H1 (cell line): ENCODE results near the gene FAM3B. TPM values are rescaled to one million over a fixed set of nuclear protein-coding genes. Genes with fewer than 3 reads are reported as not detected.

Experiments used
- CTCF ChIA-PET: fragments of 300-600 bp; sonication (Branson Sonifier 250); formaldehyde crosslinking; loops from one replicate; lab custom pipeline; 2021; ENCODE audit not compliant: partially characterized antibody; lab: Charles Lee
- POLR2A ChIA-PET: fragments of 300-600 bp; sonication (Branson Sonifier 250); formaldehyde crosslinking; loops from one replicate; lab custom pipeline; 2021; ENCODE audit warnings: inconsistent platforms; ENCODE audit not compliant: partially characterized antibody; lab: Charles Lee
- DNase-seq, 2 experiments: peaks; one replicate each; pipeline versions ENCODE4 v3.0.0 to v3.0.0-alpha.2; 2010 to 2022; ENCODE audit warnings: low spot score in 2 of 2, low read depth in 1 of 2, mixed read lengths in 1 of 2
- FAIRE-seq: peaks from 2 replicates; lab custom pipeline; 2011; peaks lifted over from hg19 to GRCh38; lab: Jason Lieb, UNC
- H2AFZ ChIP-seq: 2 replicates; pipeline ENCODE4 v1.8.1; 2012; ENCODE audit warnings: low read length, inconsistent platforms
- H2AK5ac ChIP-seq: 2 replicates; pipeline ENCODE4 v1.6.1; 2013; ENCODE audit warnings: low read depth, low read length
- H2BK120ac ChIP-seq: replicated peaks from 2 replicates; pipeline ENCODE3; 2013; ENCODE audit warnings: low read depth, low read length, inconsistent platforms
- H2BK12ac ChIP-seq: 2 replicates; pipeline ENCODE4 v1.6.1; 2013; ENCODE audit warnings: low read depth, low read length
- H2BK15ac ChIP-seq: 2 replicates; pipeline ENCODE4 v1.6.1; 2013; ENCODE audit warnings: low read length
- H2BK20ac ChIP-seq: 2 replicates; pipeline ENCODE4 v1.6.1; 2013; ENCODE audit warnings: low read length
- H2BK5ac ChIP-seq: 2 replicates; pipeline ENCODE4 v1.6.1; 2013; ENCODE audit warnings: low read depth, low read length
- H3K14ac ChIP-seq: 2 replicates; pipeline ENCODE4 v1.6.1; 2013; ENCODE audit warnings: inconsistent platforms; ENCODE audit not compliant: insufficient read length
- H3K18ac ChIP-seq: 2 replicates; pipeline ENCODE4 v1.6.1; 2013; ENCODE audit warnings: low read length; ENCODE audit errors: extremely low read depth
- H3K23ac ChIP-seq: 2 replicates; pipeline ENCODE4 v1.6.1; 2013; ENCODE audit warnings: inconsistent platforms; ENCODE audit not compliant: insufficient read length
- H3K23me2 ChIP-seq: 2 replicates; pipeline ENCODE4 v1.6.1; 2013; ENCODE audit warnings: low read depth, low read length
- H3K27ac ChIP-seq: 2 replicates; pipeline ENCODE4 v1.6.1; 2011; ENCODE audit warnings: low read depth, low read length, inconsistent platforms
- H3K27me3 ChIP-seq, 4 experiments: replicated peaks in 1 of 4; 1 replicate in 1 of 4; 2 replicates in 3 of 4; pipeline versions ENCODE4 v1.6.1 to v1.8.1; 2011 to 2013; ENCODE audit warnings: low read length in 3 of 4, mild to moderate bottlenecking in 3 of 4, inconsistent platforms in 2 of 4, mixed read lengths in 2 of 4, moderate library complexity in 1 of 4; ENCODE audit not compliant: control insufficient read depth in 3 of 4, insufficient read depth in 3 of 4; ENCODE audit errors: extremely low read depth in 1 of 4
- H3K36me3 ChIP-seq, 4 experiments: 2 replicates each; pipeline versions ENCODE4 v1.6.1 to v1.8.1; 2011 to 2013; ENCODE audit warnings: mild to moderate bottlenecking in 4 of 4, low read length in 3 of 4, moderate library complexity in 2 of 4, control low read depth in 1 of 4, inconsistent platforms in 1 of 4; ENCODE audit not compliant: insufficient read depth in 4 of 4, control insufficient read depth in 2 of 4
- H3K4ac ChIP-seq: replicated peaks from 2 replicates; pipeline ENCODE3; 2013; ENCODE audit warnings: low read length, low read depth, mixed read lengths, inconsistent platforms; ENCODE audit not compliant: insufficient read length
- H3K4me1 ChIP-seq, 4 experiments: replicated peaks in 1 of 4; 1 replicate in 1 of 4; 2 replicates in 3 of 4; pipeline versions ENCODE4 v1.6.1 to v1.8.1; 2011 to 2013; ENCODE audit warnings: low read length in 3 of 4, inconsistent platforms in 2 of 4, mixed read lengths in 1 of 4; ENCODE audit not compliant: insufficient read depth in 4 of 4, control insufficient read depth in 3 of 4
- H3K4me2 ChIP-seq, 2 experiments: 2 replicates each; pipeline versions ENCODE4 v1.6.1 to v1.8.1; 2011 to 2013; ENCODE audit warnings: low read depth in 2 of 2, low read length in 2 of 2, control low read depth in 1 of 2, inconsistent platforms in 1 of 2, mild to moderate bottlenecking in 1 of 2; ENCODE audit not compliant: insufficient read depth in 1 of 2
- H3K4me3 ChIP-seq, 4 experiments: fragments of 200-600, 300-600 bp in 1 of 4; sonication (generic), shearing (Covaris generic), sonication (Bioruptor Twin) in 1 of 4; 2 replicates each; pipeline versions ENCODE4 v1.5.1 to v1.8.1; 2011 to 2016; ENCODE audit warnings: low read length in 4 of 4, low read depth in 3 of 4, control low read depth in 2 of 4, inconsistent platforms in 2 of 4, mild to moderate bottlenecking in 2 of 4, mixed read lengths in 1 of 4, moderate library complexity in 1 of 4; ENCODE audit not compliant: insufficient read depth in 2 of 4; ENCODE audit errors: extremely low read depth in 1 of 4
- H3K56ac ChIP-seq: replicated peaks from 2 replicates; pipeline ENCODE3; 2013; ENCODE audit warnings: low read depth, mild to moderate bottlenecking, mixed read lengths, low read length, inconsistent platforms; ENCODE audit not compliant: insufficient read length
- H3K79me1 ChIP-seq: 2 replicates; pipeline ENCODE4 v1.6.1; 2013; ENCODE audit warnings: low read depth, low read length, control low read depth
- H3K79me2 ChIP-seq, 2 experiments: 2 replicates each; pipeline versions ENCODE4 v1.6.1 to v1.8.1; 2012 to 2013; ENCODE audit warnings: low read length in 2 of 2, mild to moderate bottlenecking in 2 of 2, inconsistent platforms in 1 of 2; ENCODE audit not compliant: insufficient read depth in 2 of 2, control insufficient read depth in 1 of 2
- H3K9ac ChIP-seq, 4 experiments: replicated peaks in 1 of 4; 1 replicate in 1 of 4; 2 replicates in 3 of 4; pipeline versions ENCODE4 v1.6.1 to v1.8.1; 2011 to 2013; ENCODE audit warnings: low read depth in 3 of 4, low read length in 3 of 4, control low read depth in 2 of 4, mild to moderate bottlenecking in 2 of 4, moderate library complexity in 2 of 4, inconsistent platforms in 1 of 4; ENCODE audit errors: extremely low read depth in 1 of 4
- H3K9me3 ChIP-seq, 2 experiments: 2 replicates each; pipeline versions ENCODE4 v1.6.1 to v1.8.1; 2012 to 2013; ENCODE audit warnings: mild to moderate bottlenecking in 2 of 2, moderate library complexity in 2 of 2, control low read depth in 1 of 2, inconsistent platforms in 1 of 2, low read depth in 1 of 2, low read length in 1 of 2, mixed read lengths in 1 of 2; ENCODE audit not compliant: insufficient read depth in 2 of 2
- H4K20me1 ChIP-seq, 2 experiments: replicated peaks in 1 of 2; 2 replicates each; pipeline versions ENCODE3 to v1.8.1; 2011 to 2013; ENCODE audit warnings: inconsistent platforms in 2 of 2, low read length in 2 of 2, mild to moderate bottlenecking in 1 of 2; ENCODE audit not compliant: insufficient read depth in 2 of 2, control insufficient read depth in 1 of 2
- H4K5ac ChIP-seq: 2 replicates; pipeline ENCODE4 v1.6.1; 2013; ENCODE audit warnings: low read length, low read depth, mixed read lengths, inconsistent platforms; ENCODE audit not compliant: insufficient read length
- H4K8ac ChIP-seq: 2 replicates; pipeline ENCODE4 v1.8.0; 2013; ENCODE audit warnings: mild to moderate bottlenecking, moderate library complexity, low read length, inconsistent platforms; ENCODE audit not compliant: insufficient read depth; ENCODE audit errors: extremely low read depth
- H4K91ac ChIP-seq: replicated peaks from 2 replicates; pipeline ENCODE3; 2013; ENCODE audit warnings: low read length, mixed read lengths, inconsistent platforms; ENCODE audit not compliant: insufficient read length
- ATF2 ChIP-seq: IDR thresholded peaks from 2 replicates; pipeline ENCODE4 v1.6.1; 2012; ENCODE audit warnings: low read length, inconsistent platforms
- CEBPB ChIP-seq: IDR thresholded peaks from 2 replicates; pipeline ENCODE4 v1.6.1; 2012; ENCODE audit warnings: low read depth, low read length
- EGR1 ChIP-seq: IDR thresholded peaks from 2 replicates; pipeline ENCODE4 v1.6.1; 2011; ENCODE audit warnings: low read depth, low read length, borderline replicate concordance
- EZH2 ChIP-seq: fragments of 200-600 bp; sonication (generic); IDR thresholded peaks from 2 replicates; pipeline ENCODE4 v1.7.1; 2012; ENCODE audit warnings: low read depth, mild to moderate bottlenecking, moderate library complexity, low read length, inconsistent platforms; ENCODE audit not compliant: severe bottlenecking
- HDAC6 ChIP-seq: IDR thresholded peaks from one replicate; pipeline ENCODE4 v1.7.1; 2012; ENCODE audit warnings: low read depth, mild to moderate bottlenecking, inconsistent platforms, low read length, moderate library complexity
- PHF8 ChIP-seq: fragments of 200-600 bp; sonication (generic); conservative IDR thresholded peaks from 2 replicates; pipeline ENCODE4 v1.7.1; 2012; ENCODE audit warnings: low read depth, mild to moderate bottlenecking, inconsistent platforms, low read length, moderate library complexity
- SAP30 ChIP-seq: fragments of 300-600 bp; sonication (generic); IDR thresholded peaks from 2 replicates; pipeline ENCODE4 v1.7.1; 2012; ENCODE audit warnings: low read length, moderate library complexity, mild to moderate bottlenecking, inconsistent platforms; ENCODE audit not compliant: insufficient read depth, insufficient replicate concordance
- SIN3A ChIP-seq, 2 experiments: IDR thresholded peaks in 1 of 2; conservative IDR thresholded peaks in 1 of 2; 2 replicates each; pipeline ENCODE4 v1.6.1; 2011 to 2012; ENCODE audit warnings: low read length in 2 of 2, improper control_type of control experiment in 1 of 2, low read depth in 1 of 2, mild to moderate bottlenecking in 1 of 2
- SIRT6 ChIP-seq: IDR thresholded peaks from one replicate; pipeline ENCODE4 v1.7.1; 2012; ENCODE audit warnings: low read length, inconsistent platforms
- SP4 ChIP-seq: IDR thresholded peaks from 2 replicates; pipeline ENCODE4 v1.6.1; 2012; ENCODE audit warnings: low read length, inconsistent platforms
- SUZ12 ChIP-seq: fragments of 200-600 bp; sonication (generic); IDR thresholded peaks from 2 replicates; pipeline ENCODE4 v1.6.1; 2012; ENCODE audit warnings: mild to moderate bottlenecking, inconsistent platforms, low read length, moderate library complexity, mixed read lengths
- TAF7 ChIP-seq: optimal IDR thresholded peaks from 2 replicates; pipeline ENCODE3; 2011; ENCODE audit warnings: low read depth, mild to moderate bottlenecking, inconsistent platforms, low read length, moderate library complexity, borderline replicate concordance
- WGBS, 2 experiments: shearing (Covaris generic) in 1 of 2; methylation state at CpG; one replicate each; pipeline versions ENCODE4 v1.1.6 to v1.1.7; 2013 to 2015; ENCODE audit warnings: low lambda C conversion rate in 2 of 2, mixed read lengths in 2 of 2, inconsistent platforms in 1 of 2, low coverage in 1 of 2, missing lambda C conversion rate in 1 of 2; ENCODE audit not compliant: insufficient replicate concordance in 2 of 2, insufficient coverage in 1 of 2, insufficient read length in 1 of 2; ENCODE audit errors: extremely low coverage in 1 of 2, missing lambda C conversion rate in 1 of 2; 5-methylcytosine and 5-hydroxymethylcytosine counted together
- polyA plus RNA-seq, 7 experiments: library from polyadenylated mRNA; depleted of rRNA in 3 of 7; stranded (reverse) in 5 of 7; unstranded in 2 of 7; fragments of >200 nt in 5 of 7; fragments of 200-250 nt in 2 of 7; gene quantifications; 1 replicate in 5 of 7; 2 replicates in 1 of 7; 4 replicates in 1 of 7; pipeline versions ENCODE4 v1.2.1 to v1.2.3, GENCODE V29; 2011 to 2013; ENCODE audit warnings: missing spikeins in 2 of 7, mixed read lengths in 2 of 7
- total RNA-seq: library from RNA; stranded (reverse); fragmentation: NEBNext Ultra II Directional; extraction: Animal tissue kit (Norgen Biotek cat#: 25700); gene quantifications from 2 replicates; pipeline ENCODE4 v1.2.1, GENCODE V29; 2021

The FAM3B gene
- total and polyA plus RNA-seq, 2 of the 8 experiments (the other 6 are each of a cell fraction or from before 2014, with no cell fraction given): 2.0 TPM

- no peak overlapping the region for H2BK12ac ChIP-seq
- no peaks in the 10 kb centered on the region for H4K20me1 ChIP-seq
- H4K8ac ChIP-seq: no peak overlapping the region
- no peak overlapping the region for H2BK15ac ChIP-seq
- H3K27ac ChIP-seq: no peak overlapping the region
- H3K9ac ChIP-seq: no peak overlapping the region
- peaks cover 5% of the 10 kb centered on the region; the same call in 1 of the 2 replicates for H3K23me2 ChIP-seq
- H3K14ac ChIP-seq: no peak overlapping the region
- H3K9me3 ChIP-seq: no peaks in the 10 kb centered on the region
- CTCF ChIA-PET: no interaction called here
- peaks cover 0 to 8% (median 1%) of the 10 kb centered on the region in 4 experiments; a peak in 4 of 7 replicates for H3K4me1 ChIP-seq
- H4K91ac ChIP-seq: no peak overlapping the region
- no peak overlapping the region for H2BK120ac ChIP-seq
- no peak overlapping the region for H3K18ac ChIP-seq
- H2BK20ac ChIP-seq: no peak overlapping the region
- no peaks in the 10 kb centered on the region for H3K79me2 ChIP-seq
- H3K4me2 ChIP-seq: no peak overlapping the region
- no peak for DNase-seq
- no peak overlapping the region for H4K5ac ChIP-seq
- H3K27me3 ChIP-seq: peaks cover 0 to 6% (median 0%) of the 10 kb centered on the region in 4 experiments; a peak in 2 of 7 replicates
- WGBS, 2 experiments: 90% methylated on average over 7 of the region's 7 CpGs; no CpG with 5 or more reads in 1 of the 2 experiments
- H3K79me1 ChIP-seq: no peaks in the 10 kb centered on the region
- no peak overlapping the region for H3K4me3 ChIP-seq
- no peak overlapping the region for H2AK5ac ChIP-seq
- no peak overlapping the region for H3K23ac ChIP-seq
- no peaks in the 10 kb centered on the region for H3K36me3 ChIP-seq
- H3K56ac ChIP-seq: no peak overlapping the region
- POLR2A ChIA-PET: no interaction called here
- no peak overlapping the region for H2BK5ac ChIP-seq
- H3K4ac ChIP-seq: no peak overlapping the region
- H2AFZ ChIP-seq: no peak overlapping the region
- no peak for FAIRE-seq
- TF ChIP-seq CEBPB (no peak), SIRT6 (no peak), SAP30 (no peak), TAF7 (no peak), EGR1 (no peak), ATF2 (no peak), EZH2 (no peak), SIN3A (conservative IDR thresholded peaks at IDR 0.05 in 1 of 2, IDR thresholded peaks at IDR 0.05 in 1 of 2; ENCODE audit: low read depth in 1 of 2, low read length in 2 of 2) (no peak), SP4 (no peak), HDAC6 (no peak), PHF8 (no peak), SUZ12 (no peak)
These were observed 5.4 kb downstream of the FAM3B start for GRCh38 chr21:41321908-41322495.
